ENCODE data around the gene ARID3C. TPM values are rescaled to one million over a fixed set of nuclear protein-coding genes. Genes with fewer than 3 reads are reported as not detected.

ARID3C gene
- total and polyA plus RNA-seq, 10 of the 15 experiments (the other 5 are each of a cell fraction or from before 2014, with no cell fraction given), result not detected

DNA sequence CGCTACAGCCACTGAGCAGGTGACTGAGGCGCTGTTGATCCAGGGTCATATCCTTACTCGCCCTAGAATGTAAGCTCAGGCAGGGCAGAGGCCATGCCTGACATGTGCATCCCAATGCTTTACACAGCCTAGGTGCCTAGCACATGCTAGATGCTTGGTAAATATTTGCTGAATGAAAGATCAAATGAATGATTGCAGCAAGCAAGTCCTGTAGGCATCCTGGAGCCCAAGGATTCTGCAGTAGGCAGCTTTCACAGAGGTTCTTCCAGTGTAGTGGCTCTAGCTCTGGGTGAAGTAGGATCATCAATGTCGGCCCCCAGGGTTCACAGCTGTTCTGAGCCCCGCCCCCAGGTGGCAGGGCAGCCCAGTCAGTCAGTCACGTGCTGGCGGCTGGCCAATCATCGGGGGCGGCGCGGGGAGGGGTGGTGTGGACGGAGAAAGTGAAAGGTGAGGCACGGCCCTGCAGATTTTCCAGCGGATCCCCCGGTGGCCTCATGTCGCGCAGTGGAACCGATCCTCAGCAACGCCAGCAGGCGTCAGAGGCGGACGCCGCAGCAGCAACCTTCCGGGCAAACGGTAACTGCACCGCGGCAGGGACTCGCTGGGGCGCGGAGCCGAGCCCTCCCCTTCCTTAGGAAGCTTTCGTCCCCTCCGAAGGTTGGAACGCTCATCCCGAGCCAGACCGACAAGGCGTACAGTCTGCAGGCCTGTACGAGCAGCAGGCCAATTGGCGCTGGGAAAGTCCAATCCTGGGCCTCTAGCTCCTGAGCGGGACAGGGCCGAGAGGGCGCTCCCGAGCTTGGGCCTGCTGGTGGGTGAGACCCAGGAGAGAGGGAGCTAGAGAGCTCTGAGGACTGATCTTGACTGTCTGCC, 17.6 kb upstream of the ARID3C start, which contains the start of gene GALT (continued):
- 0 out of 2 replicates have a peak, but pooled peaks have one; percentile 24 for TF ChIP-seq ZNF687 (IDR thresholded peaks at IDR 0.05)
- no peak for TF ChIP-seq BRCA1 (IDR thresholded peaks at IDR 0.05; ENCODE audit: low read depth, low read length)
- TF ChIP-seq, protein P1, sequence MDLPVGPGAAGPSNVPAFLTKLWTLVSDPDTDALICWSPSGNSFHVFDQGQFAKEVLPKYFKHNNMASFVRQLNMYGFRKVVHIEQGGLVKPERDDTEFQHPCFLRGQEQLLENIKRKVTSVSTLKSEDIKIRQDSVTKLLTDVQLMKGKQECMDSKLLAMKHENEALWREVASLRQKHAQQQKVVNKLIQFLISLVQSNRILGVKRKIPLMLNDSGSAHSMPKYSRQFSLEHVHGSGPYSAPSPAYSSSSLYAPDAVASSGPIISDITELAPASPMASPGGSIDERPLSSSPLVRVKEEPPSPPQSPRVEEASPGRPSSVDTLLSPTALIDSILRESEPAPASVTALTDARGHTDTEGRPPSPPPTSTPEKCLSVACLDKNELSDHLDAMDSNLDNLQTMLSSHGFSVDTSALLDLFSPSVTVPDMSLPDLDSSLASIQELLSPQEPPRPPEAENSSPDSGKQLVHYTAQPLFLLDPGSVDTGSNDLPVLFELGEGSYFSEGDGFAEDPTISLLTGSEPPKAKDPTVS (IDR thresholded peaks at IDR 0.05; ENCODE audit: low read depth, low read length), result no peak
- no peak for TF ChIP-seq SMAD1 (IDR thresholded peaks at IDR 0.05; ENCODE audit: low read depth, partially characterized antibody)
- TF ChIP-seq USF2 (IDR thresholded peaks at IDR 0.05; ENCODE audit: borderline replicate concordance, low read depth, low read length), result peak; percentile 94
- peak; percentile 58 for TF ChIP-seq EED (IDR thresholded peaks at IDR 0.05; ENCODE audit: low read depth)
- TF ChIP-seq JUND (IDR thresholded peaks at IDR 0.05; ENCODE audit: low read depth, low read length), result peak; percentile 65; the same call in 1 of the 2 replicates
- no peak for TF ChIP-seq ZNF592 (IDR thresholded peaks at IDR 0.05)
- no peak for TF ChIP-seq ZNF24 (IDR thresholded peaks at IDR 0.05)
- no peak for TF ChIP-seq TCF7 (IDR thresholded peaks at IDR 0.05; ENCODE audit: borderline replicate concordance)
- 0 out of 3 replicates have a peak, but pooled peaks have one; percentile 37 for TF ChIP-seq POU2F2 (IDR thresholded peaks at IDR 0.05; ENCODE audit: borderline replicate concordance, low read depth, low read length)
- TF ChIP-seq SIX5 (IDR thresholded peaks at IDR 0.05; ENCODE audit: low read depth, low read length, severe bottlenecking), result no peak
- TF ChIP-seq IRF4 (IDR thresholded peaks at IDR 0.05; ENCODE audit: low read depth, low read length), result 0 out of 2 replicates have a peak, but pooled peaks have one; percentile 47
- TF ChIP-seq POLR2AphosphoS5 (IDR thresholded peaks at IDR 0.05; ENCODE audit: low read length), result peak; percentile 63; the same call in 1 of the 2 replicates
- TF ChIP-seq BHLHE40 (IDR thresholded peaks at IDR 0.05; ENCODE audit: borderline replicate concordance in 1 of 2, low read depth in 2 of 2, low read length in 1 of 2), result peak; percentile 70 to 95; a peak in 3 of 4 replicates
- TF ChIP-seq ASH2L (IDR thresholded peaks at IDR 0.05; ENCODE audit: borderline replicate concordance, low read depth), result peak; percentile 76; the same call in 1 of the 2 replicates
- peak; percentile 47; the same call in 1 of the 2 replicates for TF ChIP-seq CREB1 (IDR thresholded peaks at IDR 0.05; ENCODE audit: low read depth)
- TF ChIP-seq SUPT20H (IDR thresholded peaks at IDR 0.05; ENCODE audit: borderline replicate concordance, control insufficient read depth, low read depth, low read length), result no peak
